DMS 273 treated with DMSO at 0.1 percent for 48 hours (cell line): Measurements from ENCODE around the gene P3R3URF.
"Not testable (repeated sequence)": the region's sequence is repeated elsewhere in the genome, so short reads cannot be mapped to it uniquely, and the experiment has no call there.

ENCODE experiments used
- DNase-seq: peaks from one replicate; lab custom pipeline; 2025; lab: John Stamatoyannopoulos, UW

The P3R3URF gene

GRCh38 chr1:46176211-46176865 lies at the start of gene P3R3URF:
TSS of gene P3R3URF (minus strand) at chr1:46176488. CDS start at chr1:46176471, 17 bp downstream.
- DNase-seq, result no peak

DNA sequence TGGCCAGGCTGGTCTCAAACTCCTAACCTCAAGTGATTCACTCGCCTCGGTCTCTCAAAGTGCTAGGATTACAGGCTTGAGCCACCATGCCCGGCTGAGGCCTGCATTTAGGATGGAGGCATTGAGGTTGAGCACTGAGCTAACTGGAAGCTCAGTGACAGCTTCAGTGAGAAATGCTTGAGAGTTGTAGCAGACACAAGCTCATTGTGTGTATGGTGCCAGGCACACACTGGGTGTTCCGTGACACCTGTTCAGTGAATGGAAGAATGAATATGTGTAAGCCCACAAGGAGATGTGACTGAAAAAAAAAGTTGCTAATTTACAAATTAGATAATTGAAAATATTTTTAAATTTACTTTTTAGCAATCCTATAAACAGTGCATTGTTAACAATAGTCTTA lies 48.7 kb upstream of the P3R3URF start:
- DNase-seq, result no peak

- peak; percentile 47 for DNase-seq
These were observed 47.2 kb upstream of the P3R3URF start for GRCh38 chr1:46223472-46223943.

DNA sequence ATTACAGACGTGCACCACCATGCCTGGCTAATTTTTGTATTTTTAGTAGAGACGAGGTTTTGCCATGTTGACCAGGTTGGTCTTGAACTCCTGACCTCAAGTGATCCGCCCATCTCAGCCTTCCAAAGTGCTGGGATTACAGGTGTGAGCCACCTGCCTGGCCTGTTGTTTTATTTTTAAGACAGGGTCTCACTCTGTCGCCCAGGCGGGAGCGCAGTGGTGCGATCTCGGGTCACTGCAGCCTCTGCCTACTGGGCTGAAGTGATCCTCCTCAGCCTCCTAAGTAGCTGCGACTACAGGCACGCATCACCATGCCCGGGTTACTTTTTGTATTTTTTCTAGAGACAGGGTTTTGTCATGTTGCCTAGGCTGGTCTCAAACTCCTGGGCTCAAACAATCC lies 46.8 kb upstream of the P3R3URF start:
- DNase-seq, result not testable (repeated sequence)

- DNase-seq, result no peak
These were observed 45.5 kb upstream of the P3R3URF start for GRCh38 chr1:46221749-46222148.

- DNase-seq, result no peak
These were observed 44.5 kb upstream of the P3R3URF start for GRCh38 chr1:46220808-46221207.

- no peak for DNase-seq
These were observed 43.5 kb upstream of the P3R3URF start for GRCh38 chr1:46219551-46220520.

DNA sequence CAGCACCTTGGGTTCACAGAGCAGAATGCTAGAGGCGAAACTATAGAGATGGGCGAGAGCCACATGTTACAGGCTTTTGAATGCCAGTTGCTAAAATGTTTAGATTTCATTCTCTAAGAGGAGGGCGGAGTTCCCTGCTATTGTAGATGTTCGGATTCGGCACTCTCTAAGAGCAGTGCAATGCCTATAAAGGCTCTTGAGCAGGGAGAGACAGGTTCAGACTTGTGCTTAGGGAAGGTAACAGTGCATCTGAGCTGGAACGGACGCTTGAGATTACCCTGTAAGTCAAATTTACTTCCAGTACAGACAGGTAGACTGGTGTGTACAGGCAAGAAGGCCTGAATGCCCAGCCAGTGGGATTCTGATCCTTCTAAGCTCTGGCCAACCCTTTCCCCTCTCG lies 42.2 kb upstream of the P3R3URF start:
- DNase-seq, result no peak

GRCh38 chr1:46215504-46215903 lies 39.2 kb upstream of the P3R3URF start:
- no peak for DNase-seq

DNA sequence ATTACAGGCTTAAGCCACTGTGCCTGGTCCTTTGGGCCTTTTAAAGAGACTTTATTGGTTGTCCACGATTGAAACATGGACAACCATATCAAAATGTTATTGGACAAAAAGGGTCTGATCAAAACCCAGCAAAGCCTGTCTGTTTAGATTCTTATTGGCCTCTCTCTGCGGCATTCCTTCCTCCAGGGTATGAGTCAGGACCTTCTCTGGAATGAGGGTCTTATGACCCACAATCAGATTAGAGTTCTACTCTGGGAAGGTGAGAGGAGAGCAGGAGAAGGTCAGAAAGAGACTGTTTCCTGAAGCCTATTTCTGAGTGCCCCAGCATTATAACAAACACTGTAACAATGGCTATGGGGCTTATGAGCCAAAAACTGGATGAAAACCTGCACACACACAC lies 34.8 kb upstream of the P3R3URF start:
- no peak for DNase-seq

DNA sequence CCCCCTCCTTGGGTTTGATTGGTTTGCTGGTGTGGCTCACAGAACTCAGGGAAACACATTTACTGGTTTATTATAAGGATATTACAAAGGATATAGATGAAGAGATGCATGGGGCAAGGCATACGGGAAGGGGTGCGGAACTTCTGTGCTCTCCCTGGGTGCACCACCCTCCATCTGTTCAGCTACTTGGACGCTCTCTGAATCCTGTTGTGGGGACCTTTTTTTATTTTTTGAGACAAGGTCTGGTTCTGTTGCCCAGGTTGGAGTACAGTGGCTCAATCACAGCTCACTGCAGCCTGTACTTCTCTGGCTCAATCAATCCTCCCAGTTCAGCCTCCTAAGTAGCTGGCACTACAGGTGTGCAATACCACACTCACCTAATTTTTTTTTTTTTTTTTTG lies 34.3 kb upstream of the P3R3URF start:
- no peak for DNase-seq

- no peak for DNase-seq
These were observed 30.1 kb upstream of the P3R3URF start for GRCh38 chr1:46206399-46206798.

GRCh38 chr1:46205791-46206190 lies 29.5 kb upstream of the P3R3URF start:
- DNase-seq, result no peak

- DNase-seq, result no peak
These were observed 28.9 kb upstream of the P3R3URF start for GRCh38 chr1:46205141-46205540.

- no peak for DNase-seq
These were observed 28.1 kb upstream of the P3R3URF start for GRCh38 chr1:46204406-46204742.

DNA sequence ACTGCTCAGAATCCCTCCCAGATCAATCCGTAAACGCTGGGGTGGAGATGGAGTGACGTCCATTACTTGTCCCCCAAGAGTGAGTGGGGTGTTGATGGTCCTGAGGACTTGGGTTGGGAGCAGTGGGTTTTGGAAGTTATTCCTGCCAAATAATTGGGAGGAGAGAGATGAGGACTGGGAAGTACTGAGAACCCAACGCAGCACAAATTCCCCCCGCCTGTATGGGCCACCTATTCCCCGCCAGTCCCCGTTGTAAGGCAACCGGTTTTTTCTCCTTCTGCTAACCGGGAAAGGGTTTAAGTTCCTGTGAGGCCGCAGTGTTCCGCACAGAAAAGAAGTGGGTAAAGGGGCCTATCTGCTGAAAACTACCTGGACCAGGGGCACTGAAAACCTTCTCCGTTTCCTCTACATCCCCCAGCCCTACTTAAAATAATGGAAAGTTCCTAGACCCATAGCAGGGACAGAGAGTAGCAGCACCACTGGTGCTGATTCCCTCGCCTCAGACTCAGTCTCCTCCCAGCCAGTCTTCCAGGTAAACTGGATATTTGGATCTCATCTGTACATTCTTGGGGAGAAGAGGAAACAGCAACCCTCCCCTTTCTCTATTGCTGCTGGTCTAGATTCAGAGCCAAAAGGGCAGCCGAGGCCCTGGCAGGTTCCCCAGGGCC lies 27.6 kb upstream of the P3R3URF start:
- DNase-seq, result no peak

- DNase-seq, result no peak
These were observed 23.0 kb upstream of the P3R3URF start for GRCh38 chr1:46199233-46199749.

DNA sequence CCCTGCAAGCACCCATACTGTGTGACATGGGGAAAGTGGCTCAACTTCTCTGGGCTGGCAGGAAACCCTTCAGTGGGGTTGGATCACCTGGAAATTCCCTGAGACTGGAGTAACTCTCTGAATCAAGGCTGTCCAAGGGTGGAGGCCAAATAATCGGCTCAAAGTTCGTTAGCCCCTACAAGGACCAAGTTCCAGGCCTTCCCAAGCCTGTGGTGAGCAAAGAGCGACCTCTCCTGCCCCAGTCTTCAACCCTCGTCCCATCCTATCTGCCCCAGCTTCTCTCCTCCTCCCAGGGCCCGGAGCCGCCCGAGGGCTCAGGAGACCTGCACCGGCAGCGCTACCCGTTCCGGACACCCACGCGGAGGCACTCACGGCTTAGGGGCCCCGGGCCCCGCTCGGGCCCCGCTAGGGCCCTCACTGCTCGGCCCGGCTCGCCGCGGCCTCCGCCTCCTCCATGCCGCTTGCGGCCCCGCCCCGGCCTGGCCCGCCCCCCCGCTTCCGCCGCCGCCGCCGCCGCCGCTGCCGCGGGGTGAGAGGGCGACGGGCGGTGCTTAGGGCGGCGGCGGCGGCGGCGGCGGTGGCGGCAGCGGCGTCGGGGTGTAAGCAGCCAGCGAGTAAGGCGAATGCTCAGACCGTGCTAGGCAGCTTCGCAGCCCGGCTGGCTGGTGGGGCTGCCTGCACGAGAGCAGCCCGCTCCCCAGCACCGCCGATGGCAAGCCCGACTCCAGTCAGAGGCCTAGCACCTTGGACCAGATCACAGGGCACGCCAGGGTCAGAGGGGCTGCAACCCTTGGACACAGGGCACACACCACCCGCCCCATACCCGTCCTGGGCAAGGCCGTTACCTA lies 21.9 kb upstream of the P3R3URF start, which contains the start of gene POMGNT1:
Gene POMGNT1, minus strand, starts transcription at position 471 of the 848 bp plus-strand sequence. CDS start 613 bp downstream, outside the sequence.
- DNase-seq, result peak; percentile 21

- DNase-seq, result no peak
These were observed 21.3 kb upstream of the P3R3URF start for GRCh38 chr1:46197560-46197963.

DNA sequence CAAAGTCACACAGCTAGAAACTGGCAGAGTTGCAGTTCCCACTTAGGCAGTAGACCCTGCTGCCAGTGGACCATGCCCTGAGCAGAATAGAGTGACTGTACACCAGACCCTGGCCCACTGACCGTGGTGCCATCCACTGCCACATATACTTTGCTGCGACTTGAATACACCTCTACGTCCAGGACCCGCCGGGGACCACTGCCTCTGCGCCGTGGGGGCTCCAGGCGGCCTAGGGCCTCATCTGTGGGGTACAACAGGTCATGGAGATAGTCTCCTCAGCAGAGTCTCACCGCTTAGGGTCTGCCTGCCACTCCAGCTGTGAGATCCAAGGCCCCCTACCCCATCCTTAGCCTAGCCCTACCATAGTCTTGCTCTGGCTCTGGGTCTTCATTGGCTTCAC lies 20.3 kb upstream of the P3R3URF start:
- no peak for DNase-seq

- DNase-seq, result no peak
These were observed 18.4 kb upstream of the P3R3URF start for GRCh38 chr1:46194641-46195193.
